ENCODE data around the gene TMCC1. TPM values are rescaled to one million over a fixed set of nuclear protein-coding genes. Genes with fewer than 3 reads are reported as not detected.
"Not testable (repeated sequence)": the region's sequence is repeated elsewhere in the genome, so short reads cannot be mapped to it uniquely, and the experiment has no call there.

The TMCC1 gene
- total RNA-seq, 4 donors from 2014 or later, result 24.3 to 41.7 (median 31.1) TPM

- H3K9me3 ChIP-seq, result no peaks in the 10 kb centered on the region
- TF ChIP-seq CTCF (IDR thresholded peaks at IDR 0.05) (no peak), POLR2A (IDR thresholded peaks at IDR 0.05) (no peak)
- no peak for DNase-seq
- no peak overlapping the region for H3K27ac ChIP-seq
- WGBS, 2 donors, result 92 to 97% methylated on average over 2 of the region's 2 CpGs
- H3K4me3 ChIP-seq (replicated peaks in 1 of 3), result no peak overlapping the region
- peaks cover 14 to 20% of the 10 kb centered on the region in 2 donors for H3K4me1 ChIP-seq
- H3K27me3 ChIP-seq, result no peaks in the 10 kb centered on the region
- intact Hi-C loops (cut with DNase I), result no loop called here
- H3K36me3 ChIP-seq, result no peaks in the 10 kb centered on the region
These were observed 210.3 kb downstream of the TMCC1 start for GRCh38 chr3:129683201-129683600.

GRCh38 chr3:129676985-129677384 is 216.5 kb downstream of the TMCC1 start:
- 95% methylated on average over 5 of the region's 5 CpGs for WGBS, 2 donors
- H3K36me3 ChIP-seq, result no peaks in the 10 kb centered on the region
- no peak overlapping the region for H3K4me3 ChIP-seq (replicated peaks in 1 of 3)
- H3K27me3 ChIP-seq, result no peaks in the 10 kb centered on the region
- no peaks in the 10 kb centered on the region for H3K9me3 ChIP-seq
- no peaks in the 10 kb centered on the region for H3K4me1 ChIP-seq
- H3K27ac ChIP-seq, result no peak overlapping the region
- intact Hi-C loops (cut with DNase I), result no loop called here
- TF ChIP-seq POLR2A (IDR thresholded peaks at IDR 0.05), result no peak
- TF ChIP-seq CTCF (IDR thresholded peaks at IDR 0.05), result no peak
- DNase-seq, result no peak

- H3K27ac ChIP-seq; H3K9me3 ChIP-seq; intact Hi-C loops (cut with DNase I); H3K4me1 ChIP-seq; H3K36me3 ChIP-seq; H3K4me3 ChIP-seq (replicated peaks in 1 of 3); H3K27me3 ChIP-seq; DNase-seq: not testable (repeated sequence)
- WGBS, 2 donors, result 95 to 97% methylated on average over 9 of the region's 9 CpGs
These were observed 218.8 kb downstream of the TMCC1 start for GRCh38 chr3:129674798-129675123.

- no peak overlapping the region for H3K27ac ChIP-seq
These were observed 219.4 kb downstream of the TMCC1 start for GRCh38 chr3:129673897-129674797.

GRCh38 chr3:129673012-129673411 is 220.5 kb downstream of the TMCC1 start:
- intact Hi-C loops (cut with DNase I), result no loop called here
- no peak for DNase-seq
- Histone ChIP-seq H3K27ac (no peak overlapping the region), H3K4me1 (no peaks in the 10 kb centered on the region), H3K36me3 (no peaks in the 10 kb centered on the region), H3K9me3 (no peaks in the 10 kb centered on the region), H3K4me3 (replicated peaks in 1 of 3) (no peak overlapping the region), H3K27me3 (no peaks in the 10 kb centered on the region)
- no peak for TF ChIP-seq POLR2A (IDR thresholded peaks at IDR 0.05)
- TF ChIP-seq CTCF (IDR thresholded peaks at IDR 0.05), result no peak
- 68 to 69% methylated on average over 2 of the region's 2 CpGs for WGBS, 2 donors

More at GRCh38 chr3:129673897-129674797, 219.4 kb downstream of the TMCC1 start:
- 68 to 74% methylated on average over 5 of the region's 5 CpGs for WGBS, 2 donors
- DNase-seq, result no peak
- H3K9me3 ChIP-seq, result no peaks in the 10 kb centered on the region
- H3K4me3 ChIP-seq (replicated peaks in 1 of 3), result no peak overlapping the region
- intact Hi-C loops (cut with DNase I), result no loop called here
- no peaks in the 10 kb centered on the region for H3K27me3 ChIP-seq
- H3K36me3 ChIP-seq, result no peaks in the 10 kb centered on the region
- H3K4me1 ChIP-seq, result no peaks in the 10 kb centered on the region
- TF ChIP-seq CTCF (IDR thresholded peaks at IDR 0.05) (no peak), POLR2A (IDR thresholded peaks at IDR 0.05) (no peak)

Data from thyroid gland (tissue), 4 donors.